Astrocyte (in vitro differentiated cells and primary cell): ENCODE data around the gene ADORA1. TPM values are rescaled to one million over a fixed set of nuclear protein-coding genes. Genes with fewer than 3 reads are reported as not detected.

ENCODE experiments used
- DNase-seq: peaks from one replicate; pipeline ENCODE4 v3.0.0-alpha.2; 2010; ENCODE audit warnings: low read depth
- FAIRE-seq: peaks from 2 replicates; lab custom pipeline; 2011; peaks lifted over from hg19 to GRCh38; lab: Jason Lieb, UNC
- H2AFZ ChIP-seq: 2 replicates; pipeline ENCODE4 v1.6.0; 2012; ENCODE audit warnings: low read depth, low read length, inconsistent platforms
- H3K27ac ChIP-seq: 2 replicates; pipeline ENCODE4 v1.5.1; 2011; ENCODE audit warnings: low read depth, low read length, inconsistent platforms
- H3K27me3 ChIP-seq: 2 replicates; pipeline ENCODE4 v1.6.0; 2011; ENCODE audit warnings: low read length, inconsistent platforms; ENCODE audit not compliant: insufficient read depth
- H3K36me3 ChIP-seq: 2 replicates; pipeline ENCODE4 v1.5.1; 2011; ENCODE audit warnings: low read length, inconsistent platforms; ENCODE audit not compliant: insufficient read depth
- H3K4me1 ChIP-seq: 2 replicates; pipeline ENCODE4 v1.5.1; 2011; ENCODE audit warnings: low read length, inconsistent platforms; ENCODE audit not compliant: insufficient read depth
- H3K4me2 ChIP-seq: 2 replicates; pipeline ENCODE4 v1.6.0; 2012; ENCODE audit warnings: low read length, inconsistent platforms
- H3K4me3 ChIP-seq: 2 replicates; pipeline ENCODE4 v1.5.1; 2011; ENCODE audit warnings: low read depth, mild to moderate bottlenecking, low read length, inconsistent platforms; ENCODE audit not compliant: insufficient read depth
- H3K79me2 ChIP-seq: 2 replicates; pipeline ENCODE4 v1.6.0; 2012; ENCODE audit warnings: mild to moderate bottlenecking, low read length, inconsistent platforms; ENCODE audit not compliant: insufficient read depth
- H3K9ac ChIP-seq: 2 replicates; pipeline ENCODE4 v1.6.0; 2012; ENCODE audit warnings: mild to moderate bottlenecking, low read length, inconsistent platforms
- H3K9me3 ChIP-seq: 2 replicates; pipeline ENCODE4 v1.5.1; 2012; ENCODE audit warnings: low read depth, mild to moderate bottlenecking, low read length, inconsistent platforms; ENCODE audit not compliant: insufficient read depth
- H4K20me1 ChIP-seq: 2 replicates; pipeline ENCODE4 v1.6.0; 2012; ENCODE audit warnings: low read length, inconsistent platforms; ENCODE audit not compliant: insufficient read depth
- H3K27ac Mint-ChIP-seq: one replicate; pipeline ENCODE4 v1.8.0; 2021; ENCODE audit warnings: mild to moderate bottlenecking, mixed read lengths; ENCODE audit not compliant: unreplicated experiment
- H3K27me3 Mint-ChIP-seq: one replicate; pipeline ENCODE4 v1.8.0; 2021; ENCODE audit warnings: low read depth, mixed read lengths; ENCODE audit not compliant: unreplicated experiment
- H3K36me3 Mint-ChIP-seq: one replicate; pipeline ENCODE4 v1.8.0; 2021; ENCODE audit warnings: low read depth, mixed read lengths; ENCODE audit not compliant: unreplicated experiment
- H3K4me1 Mint-ChIP-seq: one replicate; pipeline ENCODE4 v1.8.0; 2021; ENCODE audit warnings: low read depth, mixed read lengths; ENCODE audit not compliant: unreplicated experiment
- H3K4me3 Mint-ChIP-seq: one replicate; pipeline ENCODE4 v1.8.0; 2021; ENCODE audit warnings: mild to moderate bottlenecking, moderate library complexity, mixed read lengths; ENCODE audit not compliant: unreplicated experiment
- H3K9me3 Mint-ChIP-seq: one replicate; pipeline ENCODE4 v1.8.0; 2021; ENCODE audit warnings: mild to moderate bottlenecking, mixed read lengths; ENCODE audit not compliant: unreplicated experiment
- EZH2 ChIP-seq: IDR thresholded peaks from 2 replicates; pipeline ENCODE4 v1.6.1; 2012; ENCODE audit warnings: mild to moderate bottlenecking, low read length, inconsistent platforms; ENCODE audit not compliant: insufficient read depth
- total RNA-seq: library from RNA; stranded (reverse); gene quantifications from 2 replicates; pipeline ENCODE4 v1.2.1, GENCODE V29; 2021
- TF ChIP-seq, protein P1 (sequence below): IDR thresholded peaks from 2 replicates; pipeline ENCODE4 v1.5.1; 2011; ENCODE audit warnings: low read depth, mild to moderate bottlenecking, inconsistent platforms, low read length, moderate library complexity; ENCODE audit not compliant: insufficient read depth

Gene ADORA1
- total RNA-seq, 1 donor from 2014 or later = 5.7 TPM

DNA sequence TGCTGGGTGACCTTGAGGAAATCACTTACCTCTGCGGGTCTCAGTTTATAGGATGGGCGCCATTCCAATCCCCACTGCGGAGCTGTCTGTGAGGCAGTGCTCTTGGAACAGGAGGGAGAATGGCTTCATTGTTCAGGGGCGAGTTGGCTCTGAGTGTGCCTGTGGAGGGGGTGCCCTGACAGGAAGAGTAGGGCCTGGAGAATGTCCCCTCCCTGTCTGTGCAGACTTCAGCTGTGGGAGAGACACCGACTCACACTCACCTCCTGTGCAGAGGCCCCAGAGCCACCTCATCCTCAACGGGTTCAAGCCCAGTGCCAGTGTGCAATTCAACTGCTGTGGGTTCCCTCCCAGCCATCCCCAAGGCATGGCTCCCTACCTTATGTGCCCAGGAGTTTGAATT is 17.1 kb downstream of the ADORA1 start:
- Mint-ChIP-seq H3K9me3 (no peaks in the 10 kb centered on the region), H3K4me1 (peaks cover 21% of the 10 kb centered on the region), H3K27me3 (peaks cover 4% of the 10 kb centered on the region), H3K4me3 (no peak overlapping the region), H3K36me3 (peaks cover 9% of the 10 kb centered on the region), H3K27ac (no peak overlapping the region)
- Histone ChIP-seq H3K27me3 (no peaks in the 10 kb centered on the region), H3K9ac (no peak overlapping the region), H2AFZ (no peak overlapping the region), H3K4me2 (no peak overlapping the region), H3K9me3 (no peaks in the 10 kb centered on the region), H3K36me3 (no peaks in the 10 kb centered on the region), H4K20me1 (no peaks in the 10 kb centered on the region), H3K4me1 (peaks cover 10% of the 10 kb centered on the region), H3K4me3 (no peak overlapping the region), H3K79me2 (no peaks in the 10 kb centered on the region), H3K27ac (no peak overlapping the region)
- TF ChIP-seq EZH2 = no peak
- TF ChIP-seq, protein P1, sequence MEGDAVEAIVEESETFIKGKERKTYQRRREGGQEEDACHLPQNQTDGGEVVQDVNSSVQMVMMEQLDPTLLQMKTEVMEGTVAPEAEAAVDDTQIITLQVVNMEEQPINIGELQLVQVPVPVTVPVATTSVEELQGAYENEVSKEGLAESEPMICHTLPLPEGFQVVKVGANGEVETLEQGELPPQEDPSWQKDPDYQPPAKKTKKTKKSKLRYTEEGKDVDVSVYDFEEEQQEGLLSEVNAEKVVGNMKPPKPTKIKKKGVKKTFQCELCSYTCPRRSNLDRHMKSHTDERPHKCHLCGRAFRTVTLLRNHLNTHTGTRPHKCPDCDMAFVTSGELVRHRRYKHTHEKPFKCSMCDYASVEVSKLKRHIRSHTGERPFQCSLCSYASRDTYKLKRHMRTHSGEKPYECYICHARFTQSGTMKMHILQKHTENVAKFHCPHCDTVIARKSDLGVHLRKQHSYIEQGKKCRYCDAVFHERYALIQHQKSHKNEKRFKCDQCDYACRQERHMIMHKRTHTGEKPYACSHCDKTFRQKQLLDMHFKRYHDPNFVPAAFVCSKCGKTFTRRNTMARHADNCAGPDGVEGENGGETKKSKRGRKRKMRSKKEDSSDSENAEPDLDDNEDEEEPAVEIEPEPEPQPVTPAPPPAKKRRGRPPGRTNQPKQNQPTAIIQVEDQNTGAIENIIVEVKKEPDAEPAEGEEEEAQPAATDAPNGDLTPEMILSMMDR = no peak
- DNase-seq = no peak
- no peak for FAIRE-seq

DNA sequence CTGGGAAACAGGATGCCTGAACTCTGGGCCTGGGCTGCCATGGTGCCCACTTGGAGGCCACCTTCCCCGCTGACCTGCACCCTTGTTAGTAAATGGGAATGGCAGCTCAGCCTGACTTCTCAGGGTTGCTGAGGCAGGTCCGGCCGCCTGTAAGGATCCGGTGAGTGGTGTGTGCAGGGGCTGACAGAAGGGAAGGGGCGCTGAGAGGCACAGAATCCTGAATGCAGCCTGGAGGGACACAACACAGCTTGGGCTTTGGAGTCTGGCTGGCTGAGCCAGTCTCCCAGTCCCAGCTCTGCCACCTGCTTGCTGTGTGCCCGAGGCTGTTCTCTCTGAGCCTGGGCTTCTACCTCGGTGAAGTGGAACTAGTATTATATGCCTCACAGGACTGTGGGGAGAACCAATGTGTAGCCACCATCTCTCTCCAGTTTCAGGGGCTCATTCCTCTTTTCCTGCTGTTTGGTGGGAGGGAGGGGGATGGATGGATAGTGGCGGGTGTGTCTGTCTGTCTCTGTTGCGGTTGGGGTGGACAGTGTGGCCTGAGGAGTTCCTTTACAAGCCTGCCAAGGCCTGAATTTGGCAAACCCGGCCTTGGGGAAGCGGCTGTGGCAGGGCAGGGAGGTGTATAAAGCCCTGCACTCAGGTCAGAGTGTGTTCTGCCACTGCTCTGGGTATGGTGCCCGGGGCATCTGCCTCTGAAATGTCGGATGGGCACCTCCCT is 18.0 kb downstream of the ADORA1 start:
- no peak for FAIRE-seq
- H3K36me3 Mint-ChIP-seq = peaks cover 9% of the 10 kb centered on the region
- H3K9me3 Mint-ChIP-seq = no peaks in the 10 kb centered on the region
- H3K4me3 Mint-ChIP-seq = no peak overlapping the region
- H3K4me1 Mint-ChIP-seq = peaks cover 27% of the 10 kb centered on the region
- no peak overlapping the region for H3K4me2 ChIP-seq
- no peak for DNase-seq
- H3K9ac ChIP-seq = no peak overlapping the region
- H3K9me3 ChIP-seq = no peaks in the 10 kb centered on the region
- H3K27ac Mint-ChIP-seq = no peak overlapping the region
- peaks cover 11% of the 10 kb centered on the region for H3K4me1 ChIP-seq
- H3K36me3 ChIP-seq = no peaks in the 10 kb centered on the region
- TF ChIP-seq, protein P1 = no peak
- no peak for TF ChIP-seq EZH2
- peaks cover 9% of the 10 kb centered on the region for H3K27me3 Mint-ChIP-seq
- no peak overlapping the region for H3K27ac ChIP-seq
- no peaks in the 10 kb centered on the region for H4K20me1 ChIP-seq
- no peak overlapping the region for H3K4me3 ChIP-seq
- no peaks in the 10 kb centered on the region for H3K79me2 ChIP-seq
- no peak overlapping the region for H2AFZ ChIP-seq
- no peaks in the 10 kb centered on the region for H3K27me3 ChIP-seq

DNA sequence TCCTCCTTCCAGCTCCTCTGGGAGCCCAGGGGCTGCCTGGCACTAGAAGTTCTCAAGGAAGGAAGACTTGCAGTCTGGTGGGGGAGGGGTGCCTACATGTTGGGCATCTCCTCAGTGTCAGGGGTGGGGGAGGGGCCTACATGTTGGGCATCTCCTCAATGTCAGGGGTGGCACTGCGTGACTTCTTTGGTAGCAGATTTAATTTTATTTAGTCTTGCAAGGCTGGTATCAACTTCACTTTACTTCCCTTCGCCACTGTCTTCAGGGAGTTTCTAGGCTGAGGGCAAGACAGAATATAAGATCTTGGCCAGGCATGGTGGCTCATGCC is 18.5 kb downstream of the ADORA1 start:
- Mint-ChIP-seq H3K4me1 (peaks cover 26% of the 10 kb centered on the region), H3K27me3 (peaks cover 9% of the 10 kb centered on the region), H3K36me3 (peaks cover 7% of the 10 kb centered on the region), H3K4me3 (no peak overlapping the region), H3K27ac (no peak overlapping the region), H3K9me3 (no peaks in the 10 kb centered on the region)
- Histone ChIP-seq H3K9ac (no peak overlapping the region), H3K4me1 (peaks cover 14% of the 10 kb centered on the region), H3K4me3 (no peak overlapping the region), H4K20me1 (no peaks in the 10 kb centered on the region), H3K36me3 (no peaks in the 10 kb centered on the region), H3K9me3 (no peaks in the 10 kb centered on the region), H3K4me2 (no peak overlapping the region), H3K79me2 (no peaks in the 10 kb centered on the region), H3K27ac (no peak overlapping the region), H2AFZ (no peak overlapping the region), H3K27me3 (no peaks in the 10 kb centered on the region)
- no peak for FAIRE-seq
- TF ChIP-seq, protein P1 = no peak
- no peak for TF ChIP-seq EZH2
- no peak for DNase-seq
